Psoas muscle (tissue), 8 donors: ENCODE results near the gene TRAPPC10. TPM values are rescaled to one million over a fixed set of nuclear protein-coding genes. Genes with fewer than 3 reads are reported as not detected.

Source experiments
- ATAC-seq, 4 donors: fragments of 200-7000 bp; cut with Tn5 transposase; one replicate each; pipeline ENCODE4 v1.9.1; 2020; ENCODE audit warnings: moderate library complexity in 3 of 4, mild to moderate bottlenecking in 2 of 4
- DNase-seq, 2 donors: peaks; one replicate each; pipeline ENCODE4 v3.0.0-alpha.2; 2020
- H3K27ac ChIP-seq: fragments of 200-600 bp; one replicate; pipeline ENCODE4 v1.8.0; 2022
- H3K27me3 ChIP-seq, 3 donors: fragments of 200-600 bp in 1 of 3; one replicate each; pipeline versions ENCODE4 v1.6.1 to v1.8.0; 2013 to 2022; ENCODE audit warnings: low read length in 2 of 3, mild to moderate bottlenecking in 2 of 3, moderate library complexity in 1 of 3; ENCODE audit not compliant: insufficient read depth in 3 of 3
- H3K36me3 ChIP-seq, 2 donors: fragments of 200-600 bp in 1 of 2; one replicate each; pipeline versions ENCODE4 v1.6.1 to v1.8.0; 2013 to 2022; ENCODE audit warnings: low read depth in 1 of 2, mild to moderate bottlenecking in 1 of 2, moderate library complexity in 1 of 2; ENCODE audit not compliant: insufficient read depth in 1 of 2
- H3K4me1 ChIP-seq: fragments of 200-600 bp; one replicate; pipeline ENCODE4 v1.8.0; 2022
- H3K4me3 ChIP-seq: fragments of 200-600 bp; one replicate; pipeline ENCODE4 v1.8.0; 2022; ENCODE audit warnings: mild to moderate bottlenecking
- H3K9me3 ChIP-seq: fragments of 200-600 bp; one replicate; pipeline ENCODE4 v1.8.0; 2022
- WGBS, 3 donors: extraction: QIAGEN DNeasy Blood & Tissue Kit; methylation state at CpG; one replicate each; pipeline versions ENCODE4 v1.1.6 to v1.1.7; 2013; 5-methylcytosine and 5-hydroxymethylcytosine counted together
- intact Hi-C, 2 donors: fragments of 100-400 bp; cut with DNase I; formaldehyde crosslinking; loops; one replicate each; pipeline versions ENCODE4 v1.11.0 to v1.14.2; 2022
- polyA plus RNA-seq, 3 donors: library from polyadenylated mRNA; stranded (reverse); fragments of 200-250 nt; gene quantifications; one replicate each; pipeline ENCODE4 v1.2.3, GENCODE V29; 2013
- total RNA-seq, 4 donors: library from RNA; stranded (reverse); fragmentation: NEBNext Ultra II Directional in 2 of 4; extraction: Animal tissue kit (Norgen Biotek cat#: 25700) in 2 of 4; gene quantifications; one replicate each; pipeline versions ENCODE4 v1.2.1 to v1.2.4, GENCODE V29; 2021 to 2023
- TF ChIP-seq, protein P1 (sequence below): fragments of 200-600 bp; IDR thresholded peaks from one replicate; pipeline ENCODE4 v1.8.0; 2022; ENCODE audit warnings: antibody characterized with exemption
- donor health status: healthy with polysubstance abuse.
- donor health status: DM: no; HTN: no; CAD: no; lungs with moderate emphysema.
- donor health status: Bipolar disorder and iron deficiency.
- donor health status: healthy.
- donor health status: DM: yes; HTN: yes; CAD: no.
- donor health status: DM: no; HTN: no; CAD: no.
- donor health status: DM: no; HTN: no; CAD: no.
- donor health status: DM: yes; HTN: yes; CAD: no.

The TRAPPC10 gene
- total and polyA plus RNA-seq, 7 donors = 6.4 to 22.2 (median 20.0) TPM

DNA sequence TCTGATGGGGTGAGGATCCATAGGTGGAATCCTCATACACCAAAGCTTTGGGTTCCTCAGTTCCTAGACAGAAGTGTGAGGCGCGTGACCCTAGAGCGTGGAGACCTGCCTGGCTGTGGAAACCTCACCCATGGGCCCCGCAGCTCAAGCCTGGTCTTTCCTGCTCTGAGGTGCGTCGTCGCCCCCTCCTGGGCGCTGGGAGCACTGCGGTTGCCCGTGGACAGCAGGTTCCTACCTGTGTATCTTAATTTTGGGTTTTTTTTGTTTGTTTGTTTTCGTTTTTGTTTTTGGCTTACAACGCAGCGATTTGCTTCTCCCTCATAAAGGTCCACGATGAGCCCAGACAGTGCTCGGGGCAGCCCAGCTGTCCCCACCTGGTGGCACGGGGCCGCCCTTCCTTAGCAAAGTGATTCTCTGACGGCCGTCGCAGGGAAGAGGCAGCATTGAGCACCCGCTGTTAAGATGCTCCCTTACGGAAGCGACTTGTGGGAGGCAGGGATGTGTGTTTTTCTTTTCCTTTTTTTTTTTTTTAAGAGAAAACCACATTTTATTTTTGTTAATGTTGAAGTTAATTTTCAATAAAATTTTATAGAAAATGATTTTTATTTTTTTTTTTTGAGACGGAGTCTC is 36.5 kb upstream of the TRAPPC10 start:
- intact Hi-C loops = loop anchor here in 1 of 2 donors (1.0 kb wide), 1 partner anchor 165 kb away; no protein-coding TSS in a partner anchor
- Histone ChIP-seq H3K4me3 (no peak overlapping the region), H3K27me3 (no peaks in the 10 kb centered on the region), H3K27ac (no peak overlapping the region), H3K4me1 (peaks cover 7% of the 10 kb centered on the region), H3K9me3 (no peaks in the 10 kb centered on the region), H3K36me3 (peaks cover 0 to 63% of the 10 kb centered on the region in 2 donors)
- WGBS, 3 donors = 31 to 35% (median 31%) methylated on average over 24 of the region's 24 CpGs
- TF ChIP-seq, protein P1, sequence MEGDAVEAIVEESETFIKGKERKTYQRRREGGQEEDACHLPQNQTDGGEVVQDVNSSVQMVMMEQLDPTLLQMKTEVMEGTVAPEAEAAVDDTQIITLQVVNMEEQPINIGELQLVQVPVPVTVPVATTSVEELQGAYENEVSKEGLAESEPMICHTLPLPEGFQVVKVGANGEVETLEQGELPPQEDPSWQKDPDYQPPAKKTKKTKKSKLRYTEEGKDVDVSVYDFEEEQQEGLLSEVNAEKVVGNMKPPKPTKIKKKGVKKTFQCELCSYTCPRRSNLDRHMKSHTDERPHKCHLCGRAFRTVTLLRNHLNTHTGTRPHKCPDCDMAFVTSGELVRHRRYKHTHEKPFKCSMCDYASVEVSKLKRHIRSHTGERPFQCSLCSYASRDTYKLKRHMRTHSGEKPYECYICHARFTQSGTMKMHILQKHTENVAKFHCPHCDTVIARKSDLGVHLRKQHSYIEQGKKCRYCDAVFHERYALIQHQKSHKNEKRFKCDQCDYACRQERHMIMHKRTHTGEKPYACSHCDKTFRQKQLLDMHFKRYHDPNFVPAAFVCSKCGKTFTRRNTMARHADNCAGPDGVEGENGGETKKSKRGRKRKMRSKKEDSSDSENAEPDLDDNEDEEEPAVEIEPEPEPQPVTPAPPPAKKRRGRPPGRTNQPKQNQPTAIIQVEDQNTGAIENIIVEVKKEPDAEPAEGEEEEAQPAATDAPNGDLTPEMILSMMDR = peak; percentile 95
- peak; percentile 80 to 89 for DNase-seq
- ATAC-seq = peak; percentile 74 to 81 (median 76)

DNA sequence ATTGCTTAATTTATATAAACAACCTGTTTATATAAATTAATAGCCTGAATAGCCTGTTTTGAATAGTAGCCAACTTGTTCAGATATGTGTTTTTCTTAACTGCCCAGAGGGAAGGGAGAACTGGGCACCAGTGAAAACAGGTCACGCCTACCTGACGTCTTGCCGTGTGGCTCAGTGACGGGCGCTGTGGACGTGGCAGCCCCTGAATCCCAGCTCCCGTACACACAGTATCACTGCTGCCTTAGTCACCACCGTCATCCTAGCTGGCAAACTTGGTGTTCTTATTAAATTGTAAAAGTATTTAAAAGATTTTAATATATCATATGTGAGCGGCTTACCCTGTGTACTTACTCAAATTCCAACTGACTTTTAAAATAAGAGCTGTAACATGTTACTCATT is 35.4 kb upstream of the TRAPPC10 start:
- Histone ChIP-seq H3K27me3 (no peaks in the 10 kb centered on the region), H3K4me1 (peaks cover 3% of the 10 kb centered on the region), H3K4me3 (no peak overlapping the region), H3K36me3 (peaks cover 1 to 63% of the 10 kb centered on the region in 2 donors), H3K9me3 (no peaks in the 10 kb centered on the region), H3K27ac (no peak overlapping the region)
- DNase-seq (no peak), ATAC-seq (no peak)
- intact Hi-C loops = no loop called here
- WGBS, 3 donors = 92 to 95% (median 93%) methylated on average over 9 of the region's 9 CpGs
- TF ChIP-seq, protein P1 = no peak

DNA sequence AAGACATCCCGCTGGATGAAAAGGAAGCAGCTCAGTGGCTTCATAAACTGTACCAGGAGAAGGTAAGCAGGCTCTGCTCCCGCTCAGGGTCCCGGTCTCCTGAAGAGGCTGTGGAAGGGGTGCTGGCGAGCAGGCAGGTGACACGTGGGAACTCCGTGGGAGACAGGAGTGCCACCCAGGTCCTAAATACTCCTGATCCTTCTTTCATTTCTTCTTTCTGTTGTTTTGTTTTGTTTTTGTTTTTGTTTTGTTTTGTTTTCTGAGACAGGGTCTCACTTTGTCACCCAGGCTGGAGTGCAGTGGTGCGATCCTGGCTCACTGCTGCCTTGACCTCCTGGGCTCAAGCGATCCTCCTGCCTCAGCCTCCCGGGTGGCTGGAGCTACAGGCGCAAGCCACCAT is 34.0 kb upstream of the TRAPPC10 start:
- intact Hi-C loops = no loop called here
- TF ChIP-seq, protein P1 = no peak
- ATAC-seq (no peak), DNase-seq (no peak)
- H3K4me3 ChIP-seq = no peak overlapping the region
- H3K9me3 ChIP-seq = no peaks in the 10 kb centered on the region
- no peaks in the 10 kb centered on the region for H3K27me3 ChIP-seq
- peaks cover 5 to 63% of the 10 kb centered on the region in 2 donors for H3K36me3 ChIP-seq
- no peak overlapping the region for H3K27ac ChIP-seq
- 93 to 96% (median 96%) methylated on average over 10 of the region's 10 CpGs for WGBS, 3 donors
- no peaks in the 10 kb centered on the region for H3K4me1 ChIP-seq

DNA sequence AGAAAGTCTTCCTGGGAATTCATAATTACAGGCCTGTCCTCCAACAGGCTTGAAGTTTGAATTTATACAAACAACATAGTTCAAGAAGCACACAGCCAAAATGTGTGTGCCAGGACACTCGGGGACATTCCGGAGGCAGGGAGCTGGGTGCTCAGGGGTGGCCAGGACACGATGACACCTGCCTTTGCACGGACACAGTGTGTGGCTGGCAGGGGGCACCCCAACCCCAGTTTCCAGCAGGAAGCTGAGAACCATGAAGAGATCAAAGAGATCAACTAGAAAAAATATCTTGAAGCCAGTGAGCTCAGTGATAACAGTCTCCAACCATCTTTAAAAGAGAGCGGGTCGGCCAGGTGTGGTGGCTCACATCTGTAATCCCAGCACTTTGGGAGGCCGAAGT is 32.5 kb upstream of the TRAPPC10 start:
- TF ChIP-seq, protein P1 = no peak
- intact Hi-C loops = no loop called here
- Histone ChIP-seq H3K27ac (no peak overlapping the region), H3K4me1 (no peaks in the 10 kb centered on the region), H3K27me3 (no peaks in the 10 kb centered on the region), H3K4me3 (no peak overlapping the region), H3K9me3 (no peaks in the 10 kb centered on the region), H3K36me3 (peaks cover 5 to 66% of the 10 kb centered on the region in 2 donors)
- ATAC-seq (no peak), DNase-seq (no peak)
- 63 to 77% (median 72%) methylated on average over 7 of the region's 7 CpGs for WGBS, 3 donors
